ENCODE measurements around the gene NUP133.

GRCh38 chr1:229436201-229436600 is 71.9 kb downstream of the NUP133 start:
- TF ChIP-seq CTCF (conservative IDR thresholded peaks at IDR 0.05; ENCODE audit: low read length), result no peak
- TF ChIP-seq EZH2phosphoT487 (IDR thresholded peaks at IDR 0.05; ENCODE audit: borderline replicate concordance), result no peak
